Measurements from ENCODE around the gene BCLAF1. TPM values are rescaled to one million over a fixed set of nuclear protein-coding genes. Genes with fewer than 3 reads are reported as not detected.
A peak's percentile ranks its signal among the peaks of the same experiment; 100 is the strongest.

The BCLAF1 gene
- total and polyA plus RNA-seq, 9 of the 15 experiments (the other 6 are each of a cell fraction or from before 2014, with no cell fraction given) = 65.4 to 286 (median 165) TPM

DNA sequence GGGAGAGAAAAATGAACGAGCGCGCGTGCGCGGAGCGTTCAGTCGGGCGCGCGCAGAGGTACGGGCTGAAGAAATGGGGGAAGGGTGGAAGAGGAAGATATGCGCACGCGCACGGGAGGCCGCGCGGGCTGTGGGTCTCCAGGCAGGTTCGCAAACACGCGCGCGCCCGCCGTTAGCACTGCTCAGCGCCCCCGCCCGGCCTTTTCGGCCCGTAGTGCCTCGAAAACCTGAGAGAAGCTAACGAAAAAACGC lies 393 bp downstream of the BCLAF1 start (continued):
- TF ChIP-seq OTX1 (CRISPR knock-in tag; IDR thresholded peaks at IDR 0.05) (peak; percentile 74; the same call in 1 of the 2 replicates), DDX20 (tag; IDR thresholded peaks at IDR 0.05; ENCODE audit: low read depth) (no peak), RBM22 (IDR thresholded peaks at IDR 0.05; ENCODE audit: low read depth, low read length, poor library complexity, severe bottlenecking) (peak; percentile 82), TEAD2 (tag; IDR thresholded peaks at IDR 0.05) (no peak; the same call in 1 of the 2 replicates), RCOR1 (IDR thresholded peaks at IDR 0.05; ENCODE audit: borderline replicate concordance in 1 of 2, low read depth in 2 of 2, low read length in 2 of 2) (no peak), SMC3 (conservative IDR thresholded peaks at IDR 0.05; ENCODE audit: insufficient read depth, low read depth, low read length) (no peak), ZNF197 (CRISPR knock-in tag; IDR thresholded peaks at IDR 0.05; ENCODE audit: low read depth) (no peak), ZEB2 (IDR thresholded peaks at IDR 0.05) (no peak), CHCHD3 (CRISPR knock-in tag; IDR thresholded peaks at IDR 0.05) (no peak), SMAD3 (CRISPR knock-in tag; conservative IDR thresholded peaks at IDR 0.05) (0 out of 2 replicates have a peak, but pooled peaks have one; percentile 9), TEAD1 (CRISPR knock-in tag; IDR thresholded peaks at IDR 0.05) (peak in 1 of 2 experiments; percentile 79; a peak in 1 of 4 replicates), ASH1L (IDR thresholded peaks at IDR 0.05; ENCODE audit: borderline replicate concordance, low read depth, partially characterized antibody) (no peak), SMARCA5 (IDR thresholded peaks at IDR 0.05) (no peak), SETDB1 (IDR thresholded peaks at IDR 0.05; ENCODE audit: low read length) (no peak)
- TF ChIP-seq, protein P1, sequence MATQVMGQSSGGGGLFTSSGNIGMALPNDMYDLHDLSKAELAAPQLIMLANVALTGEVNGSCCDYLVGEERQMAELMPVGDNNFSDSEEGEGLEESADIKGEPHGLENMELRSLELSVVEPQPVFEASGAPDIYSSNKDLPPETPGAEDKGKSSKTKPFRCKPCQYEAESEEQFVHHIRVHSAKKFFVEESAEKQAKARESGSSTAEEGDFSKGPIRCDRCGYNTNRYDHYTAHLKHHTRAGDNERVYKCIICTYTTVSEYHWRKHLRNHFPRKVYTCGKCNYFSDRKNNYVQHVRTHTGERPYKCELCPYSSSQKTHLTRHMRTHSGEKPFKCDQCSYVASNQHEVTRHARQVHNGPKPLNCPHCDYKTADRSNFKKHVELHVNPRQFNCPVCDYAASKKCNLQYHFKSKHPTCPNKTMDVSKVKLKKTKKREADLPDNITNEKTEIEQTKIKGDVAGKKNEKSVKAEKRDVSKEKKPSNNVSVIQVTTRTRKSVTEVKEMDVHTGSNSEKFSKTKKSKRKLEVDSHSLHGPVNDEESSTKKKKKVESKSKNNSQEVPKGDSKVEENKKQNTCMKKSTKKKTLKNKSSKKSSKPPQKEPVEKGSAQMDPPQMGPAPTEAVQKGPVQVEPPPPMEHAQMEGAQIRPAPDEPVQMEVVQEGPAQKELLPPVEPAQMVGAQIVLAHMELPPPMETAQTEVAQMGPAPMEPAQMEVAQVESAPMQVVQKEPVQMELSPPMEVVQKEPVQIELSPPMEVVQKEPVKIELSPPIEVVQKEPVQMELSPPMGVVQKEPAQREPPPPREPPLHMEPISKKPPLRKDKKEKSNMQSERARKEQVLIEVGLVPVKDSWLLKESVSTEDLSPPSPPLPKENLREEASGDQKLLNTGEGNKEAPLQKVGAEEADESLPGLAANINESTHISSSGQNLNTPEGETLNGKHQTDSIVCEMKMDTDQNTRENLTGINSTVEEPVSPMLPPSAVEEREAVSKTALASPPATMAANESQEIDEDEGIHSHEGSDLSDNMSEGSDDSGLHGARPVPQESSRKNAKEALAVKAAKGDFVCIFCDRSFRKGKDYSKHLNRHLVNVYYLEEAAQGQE (IDR thresholded peaks at IDR 0.05; ENCODE audit: borderline replicate concordance) = no peak
- TF ChIP-seq, protein P1 (CRISPR knock-in tag; IDR thresholded peaks at IDR 0.05; ENCODE audit: low read depth) = 0 out of 2 replicates have a peak, but pooled peaks have one; percentile 24
- TF ChIP-seq, protein P2, sequence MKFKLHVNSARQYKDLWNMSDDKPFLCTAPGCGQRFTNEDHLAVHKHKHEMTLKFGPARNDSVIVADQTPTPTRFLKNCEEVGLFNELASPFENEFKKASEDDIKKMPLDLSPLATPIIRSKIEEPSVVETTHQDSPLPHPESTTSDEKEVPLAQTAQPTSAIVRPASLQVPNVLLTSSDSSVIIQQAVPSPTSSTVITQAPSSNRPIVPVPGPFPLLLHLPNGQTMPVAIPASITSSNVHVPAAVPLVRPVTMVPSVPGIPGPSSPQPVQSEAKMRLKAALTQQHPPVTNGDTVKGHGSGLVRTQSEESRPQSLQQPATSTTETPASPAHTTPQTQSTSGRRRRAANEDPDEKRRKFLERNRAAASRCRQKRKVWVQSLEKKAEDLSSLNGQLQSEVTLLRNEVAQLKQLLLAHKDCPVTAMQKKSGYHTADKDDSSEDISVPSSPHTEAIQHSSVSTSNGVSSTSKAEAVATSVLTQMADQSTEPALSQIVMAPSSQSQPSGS (CRISPR knock-in tag; IDR thresholded peaks at IDR 0.05) = no peak
- TF ChIP-seq, protein P3, sequence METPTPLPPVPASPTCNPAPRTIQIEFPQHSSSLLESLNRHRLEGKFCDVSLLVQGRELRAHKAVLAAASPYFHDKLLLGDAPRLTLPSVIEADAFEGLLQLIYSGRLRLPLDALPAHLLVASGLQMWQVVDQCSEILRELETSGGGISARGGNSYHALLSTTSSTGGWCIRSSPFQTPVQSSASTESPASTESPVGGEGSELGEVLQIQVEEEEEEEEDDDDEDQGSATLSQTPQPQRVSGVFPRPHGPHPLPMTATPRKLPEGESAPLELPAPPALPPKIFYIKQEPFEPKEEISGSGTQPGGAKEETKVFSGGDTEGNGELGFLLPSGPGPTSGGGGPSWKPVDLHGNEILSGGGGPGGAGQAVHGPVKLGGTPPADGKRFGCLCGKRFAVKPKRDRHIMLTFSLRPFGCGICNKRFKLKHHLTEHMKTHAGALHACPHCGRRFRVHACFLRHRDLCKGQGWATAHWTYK (CRISPR knock-in tag; IDR thresholded peaks at IDR 0.05) = peak; percentile 76; the same call in 1 of the 2 replicates
